NOMO-1 (cell line): ENCODE measurements around the gene AHNAK.
"Not testable (repeated sequence)": the region's sequence is repeated elsewhere in the genome, so short reads cannot be mapped to it uniquely, and the experiment has no call there.

Source experiments
- DNase-seq, 2 experiments: peaks; one replicate each; lab custom pipeline; 2025; ENCODE audit not compliant: unreplicated experiment in 2 of 2; lab: John Stamatoyannopoulos, UW

AHNAK gene

DNA sequence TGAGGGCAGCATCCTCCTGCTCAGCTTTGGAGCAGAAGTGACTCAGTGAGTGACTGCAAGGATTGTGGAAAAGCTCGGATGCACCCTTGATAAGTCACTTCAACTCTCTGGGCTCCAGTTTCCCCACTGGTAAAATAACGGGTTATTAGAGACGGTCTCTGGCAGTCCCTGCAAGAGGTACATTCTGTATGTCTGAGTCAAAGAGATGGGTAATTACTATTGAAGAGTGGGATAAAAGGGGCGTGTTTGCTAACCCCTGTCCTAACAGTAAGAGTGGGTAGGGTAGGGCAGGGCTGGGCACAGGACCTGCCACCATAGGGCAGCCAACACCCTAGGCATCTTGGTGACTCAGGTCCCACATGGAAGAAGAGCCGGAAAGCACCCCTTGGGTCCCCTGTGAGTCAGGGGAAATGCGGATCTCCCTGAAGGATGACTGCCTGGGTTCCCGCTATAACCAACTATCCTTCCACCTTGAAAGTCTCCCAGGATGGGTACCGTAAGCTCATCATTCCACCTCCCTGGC is 7.3 kb upstream of the AHNAK start:
- DNase-seq: no peak

DNA sequence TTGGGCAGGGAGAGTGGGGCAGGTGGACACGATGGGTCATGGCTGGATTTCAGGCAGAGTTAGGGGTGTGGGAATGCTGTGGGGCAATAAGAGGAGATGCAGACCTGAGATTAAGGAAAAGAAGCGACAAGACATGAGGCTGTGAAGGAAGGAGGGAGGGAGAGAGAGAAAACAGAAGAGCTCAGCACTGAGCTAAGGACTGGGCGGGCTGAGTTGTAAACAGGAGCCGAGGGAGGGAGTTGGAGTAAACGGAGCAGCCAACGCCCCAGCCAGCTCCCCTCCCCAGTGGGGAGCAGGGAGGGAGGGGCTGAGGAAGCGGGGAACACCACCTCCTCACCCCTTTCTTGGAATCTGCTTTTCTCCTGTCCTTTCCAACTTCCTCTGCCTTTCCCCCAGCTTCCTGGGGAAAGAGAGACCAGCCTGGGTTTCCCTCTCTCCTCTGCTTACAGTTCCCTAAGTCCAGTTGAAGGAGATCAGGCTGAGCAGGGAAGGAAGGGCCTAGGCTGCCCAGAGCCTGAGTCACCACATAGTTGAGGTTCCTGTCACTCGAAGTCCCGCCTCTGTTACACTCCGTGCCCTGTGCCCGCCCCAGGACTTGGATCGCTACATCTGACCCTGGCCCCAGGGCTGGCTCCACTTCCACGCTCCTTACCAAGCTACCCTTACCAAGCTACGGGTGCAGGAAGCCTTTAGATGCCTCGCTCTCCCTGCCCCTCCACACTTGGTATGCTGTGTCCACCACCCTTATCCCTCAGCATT is 6.7 kb upstream of the AHNAK start:
- peak; percentile 73 to 89 for DNase-seq

DNA sequence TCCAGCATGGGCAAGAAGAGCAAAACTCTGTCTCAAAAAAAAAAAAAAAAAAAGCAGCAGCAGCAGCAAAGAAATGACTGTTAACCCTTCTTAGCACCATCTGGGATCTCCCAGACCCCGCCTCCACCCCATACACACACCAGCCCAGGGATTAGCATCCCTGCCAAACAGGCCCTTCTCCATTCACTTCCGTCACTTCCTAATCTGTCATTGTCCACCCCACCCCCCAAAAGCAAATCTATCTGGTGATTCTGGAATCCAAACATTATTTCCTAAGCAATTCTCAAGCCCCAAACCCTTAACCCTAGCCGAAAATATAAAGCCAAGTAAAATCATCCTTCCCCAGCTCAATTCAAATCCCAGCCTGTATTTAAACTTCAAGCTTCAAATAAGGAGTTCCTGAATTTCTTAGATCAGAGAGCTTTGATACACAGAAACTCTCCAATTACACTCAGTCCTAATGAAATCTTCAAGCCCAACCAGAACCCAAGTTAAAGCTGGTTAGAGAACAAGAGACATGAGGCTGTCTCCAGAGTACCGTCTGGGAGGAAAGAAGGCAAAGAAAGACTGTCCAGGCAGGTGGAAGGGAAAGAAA is 6.0 kb upstream of the AHNAK start:
- no peak for DNase-seq

- not testable (repeated sequence) for DNase-seq
Observed at GRCh38 chr11:62550478-62550877, 3.9 kb upstream of the AHNAK start.

DNA sequence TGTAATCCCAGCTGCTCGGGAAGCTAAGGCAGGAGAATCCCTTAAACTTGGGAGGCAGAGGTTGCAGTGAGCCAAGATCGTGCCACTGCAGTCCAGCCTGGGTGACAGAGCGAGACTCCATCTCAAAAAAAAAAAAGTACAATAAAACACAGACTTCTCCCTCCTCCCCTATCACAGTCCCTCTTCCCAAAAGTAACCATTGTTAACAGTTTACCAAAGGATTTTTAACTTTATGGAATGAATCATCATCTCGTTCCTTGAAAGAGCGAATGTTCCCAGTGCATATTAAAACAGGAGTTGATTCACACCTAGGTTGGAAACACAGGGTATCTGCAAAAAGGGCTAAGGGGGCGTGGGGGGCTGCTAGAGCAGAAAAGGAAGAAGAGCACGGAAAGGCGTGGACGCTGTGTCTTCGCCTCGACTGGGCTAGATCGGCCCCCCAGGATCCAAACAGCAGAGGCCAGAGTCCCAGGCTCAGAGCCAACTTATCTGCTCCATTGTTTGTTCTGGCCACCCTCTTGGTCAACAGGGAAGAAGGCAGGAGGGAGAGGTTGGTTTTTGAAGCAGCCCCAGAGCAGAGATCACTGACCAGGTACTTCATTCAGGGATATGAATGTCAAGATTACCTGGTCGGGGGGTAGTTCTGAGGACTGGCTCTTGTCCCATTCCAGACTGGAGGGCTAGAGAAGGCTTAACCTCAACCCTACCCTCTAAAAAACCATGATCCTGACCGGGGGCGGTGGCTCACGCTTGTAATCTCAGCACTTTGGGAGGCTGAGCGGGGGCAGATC is 2.1 kb upstream of the AHNAK start:
- DNase-seq: no peak

- DNase-seq: no peak
Observed at GRCh38 chr11:62547691-62548281, 1.2 kb upstream of the AHNAK start.

DNA sequence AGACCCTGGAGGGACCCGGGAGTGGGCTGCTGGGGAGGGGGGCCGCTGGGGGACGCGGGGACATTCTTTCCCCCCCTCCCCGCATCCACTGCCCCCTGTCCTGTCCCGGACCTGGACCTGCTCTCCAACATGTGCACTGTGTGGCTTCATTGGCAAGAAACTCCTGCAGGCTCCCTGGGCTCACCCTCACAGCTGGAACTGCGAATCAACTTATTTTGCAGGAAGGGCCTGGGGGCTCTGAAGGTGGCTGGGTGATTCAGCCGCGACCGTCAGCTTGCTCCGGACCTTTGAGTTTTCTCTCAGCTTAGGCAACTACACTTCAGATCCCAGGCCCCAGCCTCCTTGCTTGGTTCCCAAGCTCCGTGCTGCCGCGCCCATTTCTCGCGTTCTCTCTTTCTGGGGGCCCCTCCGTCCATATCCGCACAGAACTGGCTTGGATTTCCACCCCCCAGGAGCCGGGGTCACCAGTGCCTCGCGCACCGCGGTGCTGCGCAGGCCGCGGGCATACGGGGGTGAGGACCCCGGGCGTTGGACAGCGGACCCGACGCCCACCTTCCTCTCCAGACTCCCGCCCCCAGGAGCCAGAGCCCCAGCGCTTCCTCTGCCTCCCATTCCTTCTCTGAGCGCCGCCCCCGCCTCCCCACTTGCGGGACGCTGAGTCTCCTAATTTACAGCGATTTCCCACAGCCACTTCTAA is 471 bp upstream of the AHNAK start:
- peak in 1 of 2 experiments; percentile 27 for DNase-seq

GRCh38 chr11:62545437-62546243 is 966 bp downstream of the AHNAK start:
- peak; percentile 53 to 67 for DNase-seq

GRCh38 chr11:62544581-62545436 is 1.8 kb downstream of the AHNAK start:
- peak in 1 of 2 experiments; percentile 39 for DNase-seq

GRCh38 chr11:62543680-62544444 is 2.7 kb downstream of the AHNAK start:
- peak in 1 of 2 experiments; percentile 1 for DNase-seq

GRCh38 chr11:62542750-62543567 is 3.6 kb downstream of the AHNAK start:
- DNase-seq: peak; percentile 87 to 91

GRCh38 chr11:62542111-62542745 is 4.4 kb downstream of the AHNAK start:
- DNase-seq: no peak

DNA sequence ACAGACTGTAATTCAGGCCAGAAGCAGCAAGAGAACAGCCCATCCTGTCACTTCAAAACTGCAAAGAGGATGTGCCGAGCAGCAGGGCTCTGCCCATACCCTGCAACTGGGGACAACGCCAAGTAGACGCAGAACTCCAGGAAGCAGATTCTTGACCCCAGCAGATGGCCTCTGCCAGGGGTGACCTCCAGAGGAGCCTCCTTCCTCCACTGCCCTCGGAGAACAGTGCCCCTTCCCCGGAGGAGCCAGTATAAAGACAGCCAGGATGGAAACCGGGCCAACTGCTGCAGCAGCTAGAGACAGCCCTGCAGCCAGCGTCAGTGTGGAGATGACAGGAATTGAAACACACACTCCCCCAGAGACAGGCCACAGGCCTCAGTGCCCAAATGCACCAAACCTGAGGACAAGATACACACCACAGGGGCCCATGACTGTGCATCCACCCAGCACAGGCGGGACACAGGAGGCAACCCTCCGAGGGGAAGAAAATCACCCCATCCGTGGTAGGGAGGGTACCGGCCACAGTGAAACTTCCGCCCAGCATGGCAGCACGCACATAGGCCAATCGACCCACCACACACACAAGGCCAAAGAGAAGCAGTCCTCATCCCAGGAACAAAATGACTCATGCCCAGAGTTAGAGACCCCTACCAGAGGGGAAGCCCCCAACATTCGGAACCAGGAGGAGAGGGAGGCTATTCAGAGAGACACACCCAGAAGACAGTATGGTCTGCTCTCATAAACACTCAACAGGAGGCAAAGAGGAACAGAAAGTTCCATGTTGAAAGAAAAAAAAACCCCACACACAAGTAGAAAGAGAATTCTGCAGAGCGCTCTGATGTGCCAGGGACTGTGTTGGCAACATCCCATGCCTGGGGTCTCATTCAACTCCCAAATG is 5.6 kb downstream of the AHNAK start:
- DNase-seq: peak; percentile 60 to 72

DNA sequence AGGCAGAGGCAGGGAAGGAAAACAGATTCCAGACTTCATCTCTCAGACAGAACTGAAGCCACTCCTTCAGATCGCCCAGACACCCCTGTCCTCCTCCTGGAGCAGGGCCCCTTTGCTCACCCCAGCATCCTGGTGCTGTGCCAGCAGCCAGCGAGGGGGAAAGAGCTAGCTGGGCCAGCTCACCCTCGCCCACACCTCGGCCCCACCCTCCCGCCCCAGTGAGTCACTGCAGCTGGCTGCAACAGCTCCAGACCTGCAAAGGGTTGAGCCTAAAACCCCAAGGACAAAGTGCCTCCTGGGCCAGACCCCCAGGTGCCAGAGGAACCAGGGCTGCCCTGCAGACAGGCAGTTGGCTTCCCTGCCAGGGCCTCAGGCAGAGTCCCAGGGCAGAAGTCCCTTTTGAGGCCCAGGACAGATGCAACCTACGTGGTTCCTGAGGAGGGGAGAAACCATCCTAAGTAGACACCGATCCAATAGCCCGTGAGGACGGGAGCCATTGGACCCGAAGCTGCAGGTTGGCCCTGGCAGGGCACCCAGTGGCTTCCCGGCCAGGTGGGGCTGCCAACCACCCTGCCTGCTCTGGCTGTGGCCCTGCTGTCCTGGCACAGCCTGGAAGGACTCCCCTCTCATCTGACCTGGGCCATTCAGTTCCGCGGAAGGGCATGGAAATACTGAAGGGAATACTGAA is 7.2 kb downstream of the AHNAK start:
- DNase-seq: peak; percentile 21 to 40
